Suppressor macrophage treated with lipopolysaccharide for 4 hours (primary cell): Measurements from ENCODE around the gene UBE3A.

ENCODE experiments used
- DNase-seq: peaks from one replicate; pipeline ENCODE4 v3.0.0-alpha.2; 2020

Gene UBE3A

DNA sequence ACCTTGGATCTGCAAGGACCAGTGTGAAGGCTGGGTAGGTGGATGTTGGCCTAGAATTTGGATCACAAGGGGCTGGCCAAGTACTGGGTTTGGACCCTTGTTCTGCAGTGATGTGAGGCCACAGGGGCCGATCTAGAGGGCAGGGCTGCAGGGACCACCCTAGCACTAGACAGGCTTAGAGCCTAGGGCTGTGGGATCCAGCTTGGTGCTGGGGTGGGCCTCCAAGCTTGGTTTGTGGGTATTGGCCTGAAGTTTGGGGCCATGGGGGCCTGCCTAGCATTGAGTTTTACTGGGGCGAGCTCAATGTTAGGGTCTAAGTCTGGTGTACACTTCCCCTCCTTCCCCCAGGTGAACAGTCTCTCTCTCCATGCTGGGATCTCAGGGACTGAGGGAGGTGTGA, 36.5 kb downstream of the UBE3A start:
- DNase-seq = no peak

DNA sequence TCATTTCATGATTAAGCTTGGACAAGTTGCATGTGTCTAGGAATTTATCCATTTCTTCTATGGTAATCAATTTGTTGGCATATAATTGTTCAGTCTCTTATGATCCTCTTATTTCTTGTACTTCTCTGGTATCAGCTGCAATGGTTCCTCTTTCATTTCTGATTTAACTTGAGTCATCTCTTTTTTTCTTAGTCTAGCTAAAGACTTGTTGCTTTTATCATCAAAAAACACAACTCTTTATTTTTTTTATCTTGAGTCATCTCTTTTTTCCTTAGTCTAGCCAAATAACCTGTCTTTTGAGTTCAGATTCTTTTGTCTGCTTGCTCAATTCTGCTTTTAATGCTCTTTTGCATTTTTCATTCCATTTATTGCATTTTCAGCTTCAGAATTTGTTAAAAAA, 37.3 kb downstream of the UBE3A start:
- peak; percentile 58 for DNase-seq

- peak; percentile 23 for DNase-seq
These were observed 41.7 kb downstream of the UBE3A start for GRCh38 chr15:25397100-25397499.

DNA sequence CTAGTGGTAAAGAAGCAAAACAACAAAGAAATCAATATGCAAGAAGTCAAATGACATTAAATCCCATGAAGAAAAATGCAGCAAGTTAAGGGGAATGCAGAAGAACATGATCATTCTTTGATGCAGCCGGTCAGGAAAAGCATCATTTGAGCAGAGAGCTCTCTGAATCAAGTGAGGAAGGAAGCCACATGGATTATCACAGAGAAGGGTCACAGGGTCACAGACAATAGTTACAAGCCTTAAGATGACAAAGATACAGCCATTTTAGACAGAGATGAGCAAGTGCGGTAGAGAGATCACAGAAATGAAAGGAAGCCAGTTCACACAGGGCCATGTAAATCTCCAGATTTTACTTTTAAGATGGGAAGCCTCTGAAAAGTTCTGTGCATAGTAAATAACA, 43.9 kb downstream of the UBE3A start:
- DNase-seq = no peak

- no peak for DNase-seq
These were observed 46.0 kb downstream of the UBE3A start for GRCh38 chr15:25392806-25393205.

DNA sequence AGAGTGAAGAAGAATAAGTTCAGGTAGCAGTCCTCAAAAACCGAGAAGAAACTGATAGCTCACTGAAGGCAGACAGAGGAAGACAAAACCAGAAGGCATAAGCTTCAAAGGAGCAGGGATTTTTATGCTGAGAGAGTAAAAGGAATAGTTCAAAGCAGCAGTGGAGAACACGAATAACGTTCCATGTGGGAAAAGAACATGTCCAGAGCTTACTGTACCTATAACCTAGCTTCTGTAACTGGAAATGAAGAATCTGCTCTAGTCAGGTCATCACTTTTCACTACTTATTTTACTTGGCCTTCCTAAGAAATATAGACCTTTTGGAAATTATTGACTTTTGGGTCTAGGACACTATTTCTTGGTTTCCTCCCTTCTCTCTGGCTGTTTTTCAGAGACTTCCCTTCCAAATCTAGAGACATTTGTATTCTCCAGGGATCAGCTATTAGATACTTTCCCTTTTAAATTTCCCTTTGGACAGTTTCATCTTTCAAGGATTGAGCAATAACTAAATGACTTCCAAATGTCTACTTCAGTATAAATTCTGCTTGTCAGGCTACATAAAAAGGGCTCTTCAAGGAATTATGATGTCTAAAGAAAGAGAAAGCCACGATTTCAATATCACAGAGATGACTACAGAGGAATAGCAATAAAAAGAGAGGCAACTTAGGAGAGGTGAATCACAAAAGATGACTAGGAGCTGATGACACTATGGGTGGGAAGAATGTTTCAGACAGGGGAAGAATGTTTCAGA, 46.7 kb downstream of the UBE3A start:
- DNase-seq = peak; percentile 82

- no peak for DNase-seq
These were observed 52.8 kb downstream of the UBE3A start for GRCh38 chr15:25385986-25386385.

GRCh38 chr15:25381579-25381978, 57.2 kb downstream of the UBE3A start:
- DNase-seq = no peak

DNA sequence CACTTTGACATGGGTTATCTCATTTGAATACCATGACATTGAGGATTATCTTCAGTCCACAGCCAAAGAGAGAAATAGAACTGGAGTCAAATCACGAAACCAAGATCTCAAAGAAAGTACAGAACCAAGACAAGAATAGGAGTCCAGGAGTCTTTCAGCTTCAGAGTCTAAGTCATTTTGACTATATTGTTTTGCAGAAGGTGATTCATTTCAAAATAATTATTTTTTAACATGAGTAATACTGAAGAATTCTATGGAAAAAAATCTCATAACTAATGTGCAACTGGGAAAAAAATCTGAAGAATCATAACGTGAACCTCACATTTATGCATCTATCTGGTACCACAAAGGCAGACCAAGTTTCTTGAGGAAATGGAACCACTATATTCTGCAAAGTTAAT, 60.3 kb downstream of the UBE3A start:
- DNase-seq = no peak

DNA sequence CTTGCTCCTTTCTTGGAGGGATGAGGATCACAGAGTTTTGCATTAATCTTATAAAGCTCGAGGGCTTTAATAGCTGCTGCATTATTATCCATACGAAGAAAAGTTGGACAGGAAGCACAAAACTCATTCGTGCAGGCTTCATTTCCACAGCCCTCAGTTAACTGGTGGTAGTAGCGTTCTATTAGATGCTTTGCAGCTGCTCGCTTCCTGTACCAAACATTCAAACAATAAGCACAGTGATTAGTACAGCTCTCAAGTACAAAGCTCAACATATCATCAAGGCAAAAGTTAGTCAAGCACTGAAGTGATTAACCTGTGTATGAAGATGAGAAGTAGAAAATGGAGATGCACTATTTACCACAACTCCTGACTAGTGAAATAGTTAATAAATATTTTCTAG, 63.3 kb downstream of the UBE3A start:
- no peak for DNase-seq

DNA sequence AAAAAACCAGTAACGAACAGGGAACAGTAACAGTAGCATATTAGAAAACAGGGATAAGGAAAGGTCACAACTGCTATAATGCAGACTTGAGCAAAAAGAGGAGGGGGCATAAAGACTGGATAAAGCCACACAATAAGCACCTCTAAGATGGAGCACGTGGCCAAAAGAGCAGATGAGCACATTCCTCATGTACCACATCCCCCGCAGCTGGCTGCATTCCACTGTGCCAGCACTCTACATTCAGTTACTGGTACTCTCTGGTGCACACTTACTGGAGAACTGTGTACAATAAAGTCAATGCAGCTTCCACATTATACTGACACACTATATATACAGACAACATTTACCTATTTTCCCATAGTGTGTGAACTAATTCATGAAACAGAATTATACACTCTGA, 64.7 kb downstream of the UBE3A start:
- no peak for DNase-seq

DNA sequence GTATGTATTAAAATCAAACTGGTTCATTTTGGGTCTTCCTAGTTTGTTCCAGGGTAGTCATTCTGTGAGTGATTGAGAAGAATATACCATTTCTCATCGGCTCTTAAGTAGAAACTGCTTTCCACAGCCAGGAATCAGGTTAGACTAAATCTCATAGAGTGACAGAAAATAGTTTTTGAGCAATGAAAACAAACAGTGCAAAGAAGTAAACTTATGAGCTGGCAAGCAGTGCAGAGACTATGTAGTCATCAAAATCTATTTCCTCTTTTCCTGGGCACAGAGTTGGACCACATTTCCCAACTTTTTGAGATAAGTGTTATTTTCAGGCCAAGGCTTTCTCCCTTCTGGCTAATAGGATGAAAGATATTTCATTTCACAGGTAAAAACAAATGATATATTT, 66.5 kb downstream of the UBE3A start:
- peak; percentile 66 for DNase-seq

GRCh38 chr15:25368850-25369249, 70.0 kb downstream of the UBE3A start:
- no peak for DNase-seq

GRCh38 chr15:25366058-25366457, 72.8 kb downstream of the UBE3A start:
- DNase-seq = peak; percentile 12

GRCh38 chr15:25362545-25362944, 76.3 kb downstream of the UBE3A start:
- no peak for DNase-seq

- DNase-seq = no peak
These were observed 91.1 kb downstream of the UBE3A start for GRCh38 chr15:25347707-25348106.

DNA sequence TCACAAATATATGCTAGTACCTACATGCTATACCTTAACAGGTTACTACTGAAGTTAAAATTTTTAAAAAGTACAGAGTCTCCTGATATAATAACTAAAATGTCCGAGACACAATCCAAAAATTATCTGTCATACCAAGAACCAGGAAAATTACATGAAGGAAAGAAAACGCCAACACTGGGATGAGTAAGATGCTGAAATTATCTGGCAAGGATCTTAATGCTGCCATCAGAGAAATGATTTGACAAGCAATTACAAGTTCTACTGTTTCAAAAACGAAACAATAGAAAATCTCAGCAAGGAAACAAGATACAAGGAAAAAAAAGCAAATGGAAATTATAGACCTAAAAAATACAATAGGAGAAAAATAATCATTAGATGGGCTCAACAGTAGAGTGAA, 92.5 kb downstream of the UBE3A start:
- no peak for DNase-seq

DNA sequence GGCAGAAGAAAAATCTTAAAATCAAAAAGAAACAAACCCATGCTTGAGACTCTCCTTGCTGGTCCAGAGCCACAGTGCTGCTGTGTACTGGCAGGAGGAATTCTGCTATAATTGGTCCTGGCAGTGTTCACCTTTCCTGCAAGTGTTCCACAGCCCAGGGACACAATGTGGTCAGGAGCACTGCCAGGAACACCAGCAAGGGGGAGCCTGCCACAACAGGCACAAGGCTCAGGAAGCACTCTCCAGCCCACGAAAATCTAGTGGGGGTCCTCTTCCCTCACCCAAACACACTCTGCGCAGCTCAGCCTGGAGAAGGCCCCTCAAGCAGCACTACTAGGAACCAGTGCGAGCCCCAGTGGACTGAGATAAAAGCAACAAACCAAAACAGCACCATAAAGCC, 92.9 kb downstream of the UBE3A start:
- no peak for DNase-seq

GRCh38 chr15:25342629-25343028, 96.2 kb downstream of the UBE3A start:
- DNase-seq = no peak

DNA sequence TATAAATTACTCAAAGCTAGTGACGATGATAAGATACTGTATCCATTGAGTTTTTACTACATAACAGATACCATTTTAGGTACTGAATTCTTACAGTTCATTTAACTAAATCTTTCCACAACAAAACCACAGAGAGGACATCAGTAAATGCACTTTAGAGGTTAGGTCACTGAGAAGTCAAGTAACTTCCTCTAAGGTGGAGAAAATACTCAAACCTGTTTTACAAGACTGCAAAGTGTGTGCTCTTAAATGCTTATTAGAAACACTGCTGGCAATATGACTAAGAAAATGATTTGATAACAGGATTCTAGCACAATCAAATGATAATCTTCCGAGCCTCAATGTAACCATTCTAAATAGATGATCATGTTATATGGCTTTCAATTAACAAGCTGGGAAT, 99.4 kb downstream of the UBE3A start:
- DNase-seq = no peak

DNA sequence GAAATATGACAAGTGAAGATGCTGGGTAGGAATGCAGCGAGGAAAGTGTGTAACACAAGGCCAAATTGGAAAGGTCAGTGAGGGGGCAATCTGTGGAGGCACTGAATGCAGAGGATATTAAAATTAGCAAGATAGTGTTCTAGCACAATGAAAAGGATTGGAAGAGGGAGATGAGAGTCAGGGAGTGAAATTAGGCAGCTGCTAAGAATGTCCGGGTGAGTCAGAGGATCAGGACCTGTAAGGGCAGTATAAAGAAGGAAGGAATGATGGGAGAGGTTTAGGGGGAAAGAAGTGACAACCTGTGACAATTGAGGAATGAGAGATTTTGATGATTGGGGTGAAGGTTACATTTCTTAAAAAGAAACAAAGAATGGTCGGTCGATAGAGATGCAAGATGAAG, 103.5 kb downstream of the UBE3A start:
- DNase-seq = no peak

DNA sequence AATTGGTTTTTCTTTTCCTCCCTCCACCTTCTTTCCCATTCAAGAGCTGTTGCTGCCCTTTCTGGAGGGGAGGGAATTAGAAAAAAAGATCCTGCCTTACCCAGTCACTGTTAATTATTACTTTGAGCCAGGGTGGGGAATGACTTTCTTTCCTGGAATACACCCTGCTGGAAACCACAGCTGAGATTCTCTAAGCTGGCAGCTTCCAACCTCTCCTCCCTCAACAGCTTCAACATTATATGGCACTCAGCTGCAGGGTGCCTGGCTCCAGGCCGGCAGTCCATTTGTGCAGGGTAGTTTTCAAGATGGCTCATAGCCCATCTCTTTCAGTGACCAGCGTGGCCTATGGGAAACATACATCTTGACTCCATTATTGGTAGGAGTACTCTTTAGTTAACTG, 105.8 kb downstream of the UBE3A start:
- DNase-seq = no peak

DNA sequence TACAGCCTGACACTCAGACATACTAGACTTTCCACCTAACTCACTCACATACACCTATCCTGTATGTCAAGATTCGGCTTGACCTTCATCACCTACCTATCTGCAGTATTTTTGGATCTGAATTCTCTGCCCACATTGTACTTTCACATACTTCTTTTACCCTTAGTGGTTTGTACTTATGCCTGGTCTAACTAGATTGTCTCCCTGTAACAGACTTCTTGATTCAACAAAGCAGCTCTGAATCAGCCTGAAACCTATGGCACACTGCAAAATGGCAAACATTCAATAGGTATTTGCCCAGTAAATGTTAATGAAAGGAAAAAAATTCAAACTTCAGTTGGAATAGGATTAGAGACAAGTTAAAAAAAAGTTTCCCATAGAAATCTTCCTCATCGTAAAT, 106.5 kb downstream of the UBE3A start:
- DNase-seq = no peak

DNA sequence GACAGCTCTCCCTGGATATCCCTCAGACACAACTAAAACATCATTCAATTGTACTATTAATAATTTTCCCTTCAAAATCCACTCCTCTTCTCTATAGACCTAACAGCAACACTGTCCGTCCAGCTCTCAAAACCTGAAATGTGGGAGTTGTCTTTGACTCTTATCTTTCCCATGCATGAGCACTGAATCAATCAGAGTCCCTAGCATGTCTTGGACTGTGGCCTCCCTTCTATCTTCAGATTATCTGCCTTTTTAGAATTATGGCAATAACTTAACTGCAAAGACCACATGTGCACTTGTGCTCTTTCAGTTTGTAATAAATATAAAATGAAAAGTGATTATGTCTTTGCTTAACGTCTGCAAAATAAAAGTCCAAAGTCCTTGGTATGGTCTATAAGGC, 107.0 kb downstream of the UBE3A start:
- no peak for DNase-seq

GRCh38 chr15:25331404-25331803, 107.4 kb downstream of the UBE3A start:
- DNase-seq = no peak

- no peak for DNase-seq
These were observed 109.1 kb downstream of the UBE3A start for GRCh38 chr15:25329696-25330095.
